ENCODE data around the gene PNN. TPM values are rescaled to one million over a fixed set of nuclear protein-coding genes. Genes with fewer than 3 reads are reported as not detected.

The PNN gene
- polyA plus RNA-seq, 1 experiment, result 19.7 TPM

GRCh38 chr14:39176263-39177167 lies 1.5 kb downstream of the PNN start:
- Histone ChIP-seq H3K9me3 (ENCODE audit: control insufficient read depth, insufficient read depth, low read length) (no peaks in the 10 kb centered on the region), H3K4me3 (ENCODE audit: low read depth, low read length) (peak overlapping the region; percentile 91), H3K27me3 (ENCODE audit: control insufficient read depth, insufficient read depth, low read length) (no peaks in the 10 kb centered on the region), H3K27ac (ENCODE audit: low read depth, low read length) (no peak overlapping the region)
- ChIA-PET POLR2A (no interaction called here), CTCF (no interaction called here)
- no peak for DNase-seq (ENCODE audit: low read depth, low spot score)
- TF ChIP-seq, protein P1, sequence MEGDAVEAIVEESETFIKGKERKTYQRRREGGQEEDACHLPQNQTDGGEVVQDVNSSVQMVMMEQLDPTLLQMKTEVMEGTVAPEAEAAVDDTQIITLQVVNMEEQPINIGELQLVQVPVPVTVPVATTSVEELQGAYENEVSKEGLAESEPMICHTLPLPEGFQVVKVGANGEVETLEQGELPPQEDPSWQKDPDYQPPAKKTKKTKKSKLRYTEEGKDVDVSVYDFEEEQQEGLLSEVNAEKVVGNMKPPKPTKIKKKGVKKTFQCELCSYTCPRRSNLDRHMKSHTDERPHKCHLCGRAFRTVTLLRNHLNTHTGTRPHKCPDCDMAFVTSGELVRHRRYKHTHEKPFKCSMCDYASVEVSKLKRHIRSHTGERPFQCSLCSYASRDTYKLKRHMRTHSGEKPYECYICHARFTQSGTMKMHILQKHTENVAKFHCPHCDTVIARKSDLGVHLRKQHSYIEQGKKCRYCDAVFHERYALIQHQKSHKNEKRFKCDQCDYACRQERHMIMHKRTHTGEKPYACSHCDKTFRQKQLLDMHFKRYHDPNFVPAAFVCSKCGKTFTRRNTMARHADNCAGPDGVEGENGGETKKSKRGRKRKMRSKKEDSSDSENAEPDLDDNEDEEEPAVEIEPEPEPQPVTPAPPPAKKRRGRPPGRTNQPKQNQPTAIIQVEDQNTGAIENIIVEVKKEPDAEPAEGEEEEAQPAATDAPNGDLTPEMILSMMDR (IDR thresholded peaks at IDR 0.05; ENCODE audit: low read depth, low read length), result no peak

- no peak for DNase-seq (ENCODE audit: low read depth, low spot score)
- H3K4me3 ChIP-seq (ENCODE audit: low read depth, low read length), result no peak overlapping the region
- POLR2A ChIA-PET, result no interaction called here
- H3K9me3 ChIP-seq (ENCODE audit: control insufficient read depth, insufficient read depth, low read length), result no peaks in the 10 kb centered on the region
- H3K27ac ChIP-seq (ENCODE audit: low read depth, low read length), result no peak overlapping the region
- TF ChIP-seq, protein P1 (IDR thresholded peaks at IDR 0.05; ENCODE audit: low read depth, low read length), result no peak
- CTCF ChIA-PET, result no interaction called here
- H3K27me3 ChIP-seq (ENCODE audit: control insufficient read depth, insufficient read depth, low read length), result no peaks in the 10 kb centered on the region
Measured at GRCh38 chr14:39177168-39177545, 2.1 kb downstream of the PNN start.

GRCh38 chr14:39179042-39179441 lies 4.0 kb downstream of the PNN start:
- DNase-seq (ENCODE audit: low read depth, low spot score), result no peak
- no peaks in the 10 kb centered on the region for H3K9me3 ChIP-seq (ENCODE audit: control insufficient read depth, insufficient read depth, low read length)
- ChIA-PET POLR2A (interaction anchor here (1.3 kb wide), 1 partner anchor 76 kb away, joined by 4 read pairs; the partner anchor contains the start of gene SEC23A), CTCF (interaction anchor here (0.6 to 0.7 kb wide), 2 partner anchors 15 to 114 kb away, joined by 3 to 5 read pairs; no protein-coding TSS in a partner anchor)
- no peak overlapping the region for H3K27ac ChIP-seq (ENCODE audit: low read depth, low read length)
- H3K4me3 ChIP-seq (ENCODE audit: low read depth, low read length), result no peak overlapping the region
- TF ChIP-seq, protein P1 (IDR thresholded peaks at IDR 0.05; ENCODE audit: low read depth, low read length), result no peak
- no peaks in the 10 kb centered on the region for H3K27me3 ChIP-seq (ENCODE audit: control insufficient read depth, insufficient read depth, low read length)

DNA sequence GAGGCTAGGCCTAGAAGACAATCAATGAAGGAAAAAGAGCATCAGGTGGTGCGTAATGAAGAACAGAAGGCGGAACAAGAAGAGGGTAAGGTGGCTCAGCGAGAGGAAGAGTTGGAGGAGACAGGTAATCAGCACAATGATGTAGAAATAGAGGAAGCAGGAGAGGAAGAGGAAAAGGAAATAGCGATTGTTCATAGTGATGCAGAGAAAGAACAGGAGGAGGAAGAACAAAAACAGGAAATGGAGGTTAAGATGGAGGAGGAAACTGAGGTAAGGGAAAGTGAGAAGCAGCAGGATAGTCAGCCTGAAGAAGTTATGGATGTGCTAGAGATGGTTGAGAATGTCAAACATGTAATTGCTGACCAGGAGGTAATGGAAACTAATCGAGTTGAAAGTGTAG lies 5.5 kb downstream of the PNN start:
- H3K27me3 ChIP-seq (ENCODE audit: control insufficient read depth, insufficient read depth, low read length), result no peaks in the 10 kb centered on the region
- H3K4me3 ChIP-seq (ENCODE audit: low read depth, low read length), result no peak overlapping the region
- no peaks in the 10 kb centered on the region for H3K9me3 ChIP-seq (ENCODE audit: control insufficient read depth, insufficient read depth, low read length)
- H3K27ac ChIP-seq (ENCODE audit: low read depth, low read length), result no peak overlapping the region
- ChIA-PET POLR2A (interaction anchor here (0.9 kb wide), 1 partner anchor 10 kb away, joined by 6 read pairs; the partner anchor contains the start of gene TRAPPC6B), CTCF (no interaction called here)
- TF ChIP-seq, protein P1 (IDR thresholded peaks at IDR 0.05; ENCODE audit: low read depth, low read length), result no peak
- DNase-seq (ENCODE audit: low read depth, low spot score), result no peak

DNA sequence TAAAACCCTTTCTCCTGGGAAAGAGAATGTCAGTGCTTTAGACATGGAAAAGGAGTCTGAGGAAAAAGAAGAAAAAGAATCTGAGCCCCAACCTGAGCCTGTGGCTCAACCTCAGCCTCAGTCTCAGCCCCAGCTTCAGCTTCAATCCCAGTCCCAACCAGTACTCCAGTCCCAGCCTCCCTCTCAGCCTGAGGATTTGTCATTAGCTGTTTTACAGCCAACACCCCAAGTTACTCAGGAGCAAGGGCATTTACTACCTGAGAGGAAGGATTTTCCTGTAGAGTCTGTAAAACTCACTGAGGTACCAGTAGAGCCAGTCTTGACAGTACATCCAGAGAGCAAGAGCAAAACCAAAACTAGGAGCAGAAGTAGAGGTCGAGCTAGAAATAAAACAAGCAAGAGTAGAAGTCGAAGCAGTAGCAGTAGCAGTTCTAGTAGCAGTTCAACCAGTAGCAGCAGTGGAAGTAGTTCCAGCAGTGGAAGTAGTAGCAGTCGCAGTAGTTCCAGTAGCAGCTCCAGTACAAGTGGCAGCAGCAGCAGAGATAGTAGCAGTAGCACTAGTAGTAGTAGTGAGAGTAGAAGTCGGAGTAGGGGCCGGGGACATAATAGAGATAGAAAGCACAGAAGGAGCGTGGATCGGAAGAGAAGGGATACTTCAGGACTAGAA lies 6.1 kb downstream of the PNN start:
- CTCF ChIA-PET, result no interaction called here
- no peak for DNase-seq (ENCODE audit: low read depth, low spot score)
- POLR2A ChIA-PET, result interaction anchor here (0.9 kb wide), 1 partner anchor 11 kb away, joined by 6 read pairs; the partner anchor contains the start of gene TRAPPC6B
- no peak overlapping the region for H3K4me3 ChIP-seq (ENCODE audit: low read depth, low read length)
- TF ChIP-seq, protein P1 (IDR thresholded peaks at IDR 0.05; ENCODE audit: low read depth, low read length), result no peak
- no peaks in the 10 kb centered on the region for H3K9me3 ChIP-seq (ENCODE audit: control insufficient read depth, insufficient read depth, low read length)
- no peaks in the 10 kb centered on the region for H3K27me3 ChIP-seq (ENCODE audit: control insufficient read depth, insufficient read depth, low read length)
- H3K27ac ChIP-seq (ENCODE audit: low read depth, low read length), result no peak overlapping the region

Data from AG04450 (cell line).